Measurements from ENCODE around the gene ADGRL1. TPM values are rescaled to one million over a fixed set of nuclear protein-coding genes. Genes with fewer than 3 reads are reported as not detected.

ADGRL1 gene
- total and polyA plus RNA-seq, 11 donors: 10.1 to 29.4 (median 14.1) TPM

Other genes with a start within 250 kb of the ADGRL1 start
- 10 to 100 TPM in 5 of 9 donors, 1 to 10 TPM in 4; 6.0 to 15.4 (median 11.6) TPM for gene RFX1, start 199.8 kb downstream of the ADGRL1 start, total RNA-seq
- 1 to 10 TPM; 4.0 to 6.2 TPM for gene RFX1, start 199.8 kb downstream of the ADGRL1 start, polyA plus RNA-seq
- not detected for gene RLN3, start 178.0 kb downstream of the ADGRL1 start, total RNA-seq
- gene RLN3, start 178.0 kb downstream of the ADGRL1 start, polyA plus RNA-seq: not detected
- 1 to 10 TPM; 2.4 to 8.2 (median 4.2) TPM for gene IL27RA, start 174.4 kb downstream of the ADGRL1 start, total RNA-seq
- 1 to 10 TPM; 3.2 to 5.1 TPM for gene IL27RA, start 174.4 kb downstream of the ADGRL1 start, polyA plus RNA-seq
- under 1 TPM in 3 of 9 donors, not detected in 6; 0.14 to 0.60 (median 0.32) TPM for gene PALM3, start 144.1 kb downstream of the ADGRL1 start, total RNA-seq
- gene PALM3, start 144.1 kb downstream of the ADGRL1 start, polyA plus RNA-seq: under 1 TPM; 0.06 to 0.30 TPM
- 10 to 100 TPM in 1 of 9 donors, 1 to 10 TPM in 8; 3.5 to 28.7 (median 5.7) TPM for gene MISP3, start 133.4 kb downstream of the ADGRL1 start, total RNA-seq
- 10 to 100 TPM in 1 of 2 donors, 1 to 10 TPM in 1; 5.7 to 10.0 TPM for gene MISP3, start 133.4 kb downstream of the ADGRL1 start, polyA plus RNA-seq
- gene C19orf67, start 120.4 kb downstream of the ADGRL1 start, total RNA-seq: not detected
- not detected for gene C19orf67, start 120.4 kb downstream of the ADGRL1 start, polyA plus RNA-seq
- gene SAMD1, start 115.4 kb downstream of the ADGRL1 start, total RNA-seq: 10 to 100 TPM; 30.5 to 55.5 (median 38.3) TPM
- 10 to 100 TPM; 26.7 to 62.6 TPM for gene SAMD1, start 115.4 kb downstream of the ADGRL1 start, polyA plus RNA-seq
- 100 to 1,000 TPM; 216 to 554 (median 459) TPM for gene PRKACA, start 88.4 kb downstream of the ADGRL1 start, total RNA-seq
- 100 to 1,000 TPM; 234 to 327 TPM for gene PRKACA, start 88.4 kb downstream of the ADGRL1 start, polyA plus RNA-seq
- gene ASF1B, start 69.6 kb downstream of the ADGRL1 start, total RNA-seq: 1 to 10 TPM in 4 of 9 donors, under 1 TPM in 5; 0.42 to 7.0 (median 0.91) TPM
- 1 to 10 TPM in 1 of 2 donors, under 1 TPM in 1; 0.19 to 1.0 TPM for gene ASF1B, start 69.6 kb downstream of the ADGRL1 start, polyA plus RNA-seq
- 10 to 100 TPM; 30.1 to 92.7 (median 45.8) TPM for gene ADGRE5, start 175.3 kb upstream of the ADGRL1 start, total RNA-seq
- 10 to 100 TPM; 10.1 to 48.5 TPM for gene ADGRE5, start 175.3 kb upstream of the ADGRL1 start, polyA plus RNA-seq
- 10 to 100 TPM; 18.0 to 44.4 (median 30.2) TPM for gene DDX39A, start 213.2 kb upstream of the ADGRL1 start, total RNA-seq
- 100 to 1,000 TPM in 1 of 2 donors, 10 to 100 TPM in 1; 42.4 to 109 TPM for gene DDX39A, start 213.2 kb upstream of the ADGRL1 start, polyA plus RNA-seq
- 100 to 1,000 TPM; 119 to 206 (median 136) TPM for gene PKN1, start 227.1 kb upstream of the ADGRL1 start, total RNA-seq
- 100 to 1,000 TPM; 109 to 126 TPM for gene PKN1, start 227.1 kb upstream of the ADGRL1 start, polyA plus RNA-seq

All from heart left ventricle (tissue), 11 donors.